ENCODE data around the gene SH3RF2. TPM values are rescaled to one million over a fixed set of nuclear protein-coding genes. Genes with fewer than 3 reads are reported as not detected.

The SH3RF2 gene
- total and polyA plus RNA-seq, 4 donors, result 1.0 to 10.5 (median 4.9) TPM

DNA sequence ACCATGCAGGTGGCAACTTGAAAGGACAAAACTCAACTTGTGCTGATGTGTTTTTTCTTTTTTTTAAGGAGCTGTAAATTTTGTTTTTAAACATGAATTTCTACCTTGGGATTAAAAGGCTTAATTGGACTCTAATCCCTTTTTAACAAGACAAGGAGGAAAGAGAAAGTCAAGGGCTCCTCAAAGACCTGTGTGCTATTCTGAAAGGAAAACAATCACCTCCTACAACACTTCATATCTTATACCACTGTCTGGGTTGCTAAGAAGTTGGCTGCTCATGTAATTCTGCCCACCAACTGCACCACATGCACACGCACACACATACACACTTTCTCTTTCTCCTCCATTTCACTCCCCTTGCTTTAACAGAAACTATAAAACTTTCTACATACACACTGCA, 78.6 kb downstream of the SH3RF2 start:
- H3K9me3 ChIP-seq (ENCODE audit: control insufficient read depth in 4 of 4, low read length in 3 of 4), result no peaks in the 10 kb centered on the region
- no peak overlapping the region for H3K9ac ChIP-seq (ENCODE audit: low read depth in 1 of 2, low read length in 2 of 2)
- WGBS, result 96% methylated on average over 1 of the region's 1 CpG
- no peak overlapping the region for H3K4me3 ChIP-seq (ENCODE audit: low read depth in 1 of 3, low read length in 3 of 3)
- H3K4me1 ChIP-seq (ENCODE audit: control insufficient read depth in 4 of 4, insufficient read depth in 4 of 4, low read length in 3 of 4), result peaks cover 0 to 2% (median 0%) of the 10 kb centered on the region in 4 donors
- no peak for DNase-seq (ENCODE audit: low spot score)
- TF ChIP-seq FOXA1 (IDR thresholded peaks at IDR 0.05) (no peak), GABPA (IDR thresholded peaks at IDR 0.05 in 1 of 2, conservative IDR thresholded peaks at IDR 0.05 in 1 of 2) (no peak), HNF4A (conservative IDR thresholded peaks at IDR 0.05) (no peak), YY1 (IDR thresholded peaks at IDR 0.05) (no peak), RXRA (IDR thresholded peaks at IDR 0.05) (no peak), EGR1 (IDR thresholded peaks at IDR 0.05; ENCODE audit: low read depth in 2 of 2) (no peak), FOXA2 (IDR thresholded peaks at IDR 0.05) (no peak), SP1 (IDR thresholded peaks at IDR 0.05) (no peak)
- H3K36me3 ChIP-seq (ENCODE audit: control insufficient read depth in 4 of 4, insufficient read depth in 3 of 4, low read depth in 1 of 4, low read length in 3 of 4), result peaks cover 0 to 28% (median 11%) of the 10 kb centered on the region in 4 donors
- H3K27me3 ChIP-seq (ENCODE audit: control insufficient read depth in 4 of 4, insufficient read depth in 4 of 4, low read length in 3 of 4), result no peaks in the 10 kb centered on the region
- no peak overlapping the region for H3K27ac ChIP-seq (ENCODE audit: low read depth in 1 of 2, low read length in 2 of 2)

DNA sequence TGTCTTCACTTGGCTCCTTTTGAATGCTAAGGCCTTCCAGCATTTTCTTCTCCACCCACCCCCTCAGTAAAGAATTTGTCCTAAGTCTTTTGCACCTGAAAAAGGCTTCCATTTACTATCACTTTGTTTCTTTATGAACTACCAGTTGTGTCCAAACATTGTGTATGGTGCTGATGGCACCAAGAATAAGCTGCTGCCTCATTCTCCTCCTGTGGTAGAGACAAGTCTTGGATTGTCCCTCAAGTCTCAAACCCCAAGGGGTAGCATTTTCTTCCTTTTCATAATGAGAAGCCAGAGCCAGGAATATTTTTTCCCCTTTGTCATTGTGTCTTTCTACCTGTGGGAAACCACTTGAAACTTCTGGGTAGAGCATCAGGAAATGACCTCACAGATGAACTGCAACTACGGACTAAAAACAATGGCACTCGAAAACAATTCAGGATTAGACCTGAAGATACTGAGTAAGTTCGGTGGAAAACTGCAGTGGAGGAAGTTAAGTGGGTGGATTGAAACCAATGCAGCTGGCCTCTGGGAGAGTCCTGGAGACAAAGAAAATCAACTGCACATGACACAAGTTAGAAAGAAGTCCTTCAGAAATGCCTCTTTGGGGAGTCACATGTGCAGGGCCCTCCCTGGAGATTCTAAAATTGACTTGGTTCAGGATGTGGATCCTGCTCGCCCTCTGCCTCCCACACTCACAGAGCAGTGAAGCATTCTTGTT, 80.5 kb downstream of the SH3RF2 start:
- TF ChIP-seq, protein P1, sequence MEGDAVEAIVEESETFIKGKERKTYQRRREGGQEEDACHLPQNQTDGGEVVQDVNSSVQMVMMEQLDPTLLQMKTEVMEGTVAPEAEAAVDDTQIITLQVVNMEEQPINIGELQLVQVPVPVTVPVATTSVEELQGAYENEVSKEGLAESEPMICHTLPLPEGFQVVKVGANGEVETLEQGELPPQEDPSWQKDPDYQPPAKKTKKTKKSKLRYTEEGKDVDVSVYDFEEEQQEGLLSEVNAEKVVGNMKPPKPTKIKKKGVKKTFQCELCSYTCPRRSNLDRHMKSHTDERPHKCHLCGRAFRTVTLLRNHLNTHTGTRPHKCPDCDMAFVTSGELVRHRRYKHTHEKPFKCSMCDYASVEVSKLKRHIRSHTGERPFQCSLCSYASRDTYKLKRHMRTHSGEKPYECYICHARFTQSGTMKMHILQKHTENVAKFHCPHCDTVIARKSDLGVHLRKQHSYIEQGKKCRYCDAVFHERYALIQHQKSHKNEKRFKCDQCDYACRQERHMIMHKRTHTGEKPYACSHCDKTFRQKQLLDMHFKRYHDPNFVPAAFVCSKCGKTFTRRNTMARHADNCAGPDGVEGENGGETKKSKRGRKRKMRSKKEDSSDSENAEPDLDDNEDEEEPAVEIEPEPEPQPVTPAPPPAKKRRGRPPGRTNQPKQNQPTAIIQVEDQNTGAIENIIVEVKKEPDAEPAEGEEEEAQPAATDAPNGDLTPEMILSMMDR (IDR thresholded peaks at IDR 0.05; ENCODE audit: low read depth, low read length, missing input control), result no peak
- no peak for TF ChIP-seq JUND (IDR thresholded peaks at IDR 0.05)
- TF ChIP-seq FOXA1 (IDR thresholded peaks at IDR 0.05), result no peak
- TF ChIP-seq YY1 (IDR thresholded peaks at IDR 0.05), result no peak
- TF ChIP-seq HNF4G (IDR thresholded peaks at IDR 0.05), result no peak
- no peak for TF ChIP-seq TAF1 (conservative IDR thresholded peaks at IDR 0.05)
- TF ChIP-seq EGR1 (IDR thresholded peaks at IDR 0.05; ENCODE audit: low read depth in 2 of 2), result no peak
- no peak for TF ChIP-seq GABPA (IDR thresholded peaks at IDR 0.05 in 1 of 2, conservative IDR thresholded peaks at IDR 0.05 in 1 of 2)
- H3K4me3 ChIP-seq (ENCODE audit: low read depth in 1 of 3, low read length in 3 of 3), result no peak overlapping the region
- DNase-seq (ENCODE audit: low spot score), result no peak
- H3K27ac ChIP-seq (ENCODE audit: low read depth in 1 of 2, low read length in 2 of 2), result no peak overlapping the region
- peaks cover 0 to 28% (median 11%) of the 10 kb centered on the region in 4 donors for H3K36me3 ChIP-seq (ENCODE audit: control insufficient read depth in 4 of 4, insufficient read depth in 3 of 4, low read depth in 1 of 4, low read length in 3 of 4)
- H3K27me3 ChIP-seq (ENCODE audit: control insufficient read depth in 4 of 4, insufficient read depth in 4 of 4, low read length in 3 of 4), result no peaks in the 10 kb centered on the region
- 82% methylated on average over 4 of the region's 4 CpGs for WGBS
- peaks cover 0 to 2% (median 0%) of the 10 kb centered on the region in 4 donors for H3K4me1 ChIP-seq (ENCODE audit: control insufficient read depth in 4 of 4, insufficient read depth in 4 of 4, low read length in 3 of 4)
- H3K9ac ChIP-seq (ENCODE audit: low read depth in 1 of 2, low read length in 2 of 2), result no peak overlapping the region
- no peaks in the 10 kb centered on the region for H3K9me3 ChIP-seq (ENCODE audit: control insufficient read depth in 4 of 4, low read length in 3 of 4)

GRCh38 chr5:146018514-146019375, 82.4 kb downstream of the SH3RF2 start:
- peaks cover 0 to 21% (median 8%) of the 10 kb centered on the region in 4 donors for H3K36me3 ChIP-seq (ENCODE audit: control insufficient read depth in 4 of 4, insufficient read depth in 3 of 4, low read depth in 1 of 4, low read length in 3 of 4)
- peaks cover 0 to 2% (median 0%) of the 10 kb centered on the region in 4 donors for H3K4me1 ChIP-seq (ENCODE audit: control insufficient read depth in 4 of 4, insufficient read depth in 4 of 4, low read length in 3 of 4)
- DNase-seq (ENCODE audit: low spot score), result no peak
- H3K4me3 ChIP-seq (ENCODE audit: low read depth in 1 of 3, low read length in 3 of 3), result no peak overlapping the region
- no peaks in the 10 kb centered on the region for H3K27me3 ChIP-seq (ENCODE audit: control insufficient read depth in 4 of 4, insufficient read depth in 4 of 4, low read length in 3 of 4)
- H3K9ac ChIP-seq (ENCODE audit: low read depth in 1 of 2, low read length in 2 of 2), result no peak overlapping the region
- TF ChIP-seq EGR1 (IDR thresholded peaks at IDR 0.05; ENCODE audit: low read depth in 2 of 2), result no peak
- TF ChIP-seq HNF4G (IDR thresholded peaks at IDR 0.05), result no peak
- TF ChIP-seq RXRA (IDR thresholded peaks at IDR 0.05), result no peak
- TF ChIP-seq MAX (IDR thresholded peaks at IDR 0.05), result no peak
- TF ChIP-seq, protein P1 (IDR thresholded peaks at IDR 0.05; ENCODE audit: low read depth, low read length, missing input control), result no peak
- no peak for TF ChIP-seq ATF3 (IDR thresholded peaks at IDR 0.05)
- TF ChIP-seq HNF4A (conservative IDR thresholded peaks at IDR 0.05), result no peak
- no peak for TF ChIP-seq SP1 (IDR thresholded peaks at IDR 0.05)
- TF ChIP-seq FOXA2 (IDR thresholded peaks at IDR 0.05), result no peak
- H3K27ac ChIP-seq (ENCODE audit: low read depth in 1 of 2, low read length in 2 of 2), result no peak overlapping the region
- 89% methylated on average over 5 of the region's 5 CpGs for WGBS
- H3K9me3 ChIP-seq (ENCODE audit: control insufficient read depth in 4 of 4, low read length in 3 of 4), result no peaks in the 10 kb centered on the region

All from liver (tissue), 9 donors.